ENCODE results near the gene CADPS2. TPM values are rescaled to one million over a fixed set of nuclear protein-coding genes. Genes with fewer than 3 reads are reported as not detected.
"Not testable (repeated sequence)": the region's sequence is repeated elsewhere in the genome, so short reads cannot be mapped to it uniquely, and the experiment has no call there.

The CADPS2 gene
- total RNA-seq, 1 experiment from 2014 or later = 5.9 TPM

GRCh38 chr7:122842971-122843370 lies 43.3 kb downstream of the CADPS2 start:
- no peak overlapping the region for H3K4me3 ChIP-seq (ENCODE audit: insufficient read depth, low read depth, low read length)
- H3K27me3 ChIP-seq (ENCODE audit: control insufficient read depth, insufficient read depth, low read length) = no peaks in the 10 kb centered on the region
- DNase-seq = no peak
- H3K36me3 ChIP-seq (replicated peaks; ENCODE audit: control insufficient read depth, insufficient read depth, low read length) = no peaks in the 10 kb centered on the region

DNA sequence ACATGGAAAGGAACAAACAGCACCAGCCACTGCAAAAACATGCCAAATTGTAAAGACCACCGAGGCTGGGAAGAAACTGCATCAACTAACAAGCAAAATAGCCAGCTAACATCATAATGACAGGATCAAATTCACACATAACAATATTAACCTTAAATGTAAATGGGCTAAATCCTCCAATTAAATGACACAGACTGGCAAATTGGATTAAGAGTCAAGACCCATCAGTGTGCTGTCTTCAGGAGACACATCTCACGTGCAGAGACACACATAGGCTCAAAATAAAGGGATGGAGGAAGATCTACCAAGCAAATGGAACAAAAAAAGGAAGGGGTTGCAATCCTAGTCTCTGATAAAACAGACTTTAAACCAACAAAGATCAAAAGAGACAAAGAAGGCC lies 50.0 kb downstream of the CADPS2 start:
- DNase-seq; H3K27me3 ChIP-seq (ENCODE audit: control insufficient read depth, insufficient read depth, low read length): not testable (repeated sequence)

DNA sequence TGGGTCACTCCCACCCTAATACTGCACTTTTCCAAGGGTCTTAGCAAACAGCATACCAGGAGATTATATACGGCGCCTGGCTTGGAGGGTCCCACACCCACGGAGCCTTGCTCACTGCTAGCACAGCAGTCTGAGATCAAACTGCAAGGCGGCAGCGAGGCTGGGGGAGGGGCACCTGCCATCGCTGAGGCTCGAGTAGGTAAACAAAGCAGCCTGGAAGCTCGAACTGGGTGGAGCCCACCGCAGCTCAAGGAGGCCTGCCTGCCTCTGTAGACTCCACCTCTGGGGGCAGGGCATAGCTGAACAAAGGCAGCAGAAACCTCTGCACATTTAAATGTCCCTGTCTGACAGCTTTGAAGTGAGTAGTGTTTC lies 51.7 kb downstream of the CADPS2 start:
- H3K36me3 ChIP-seq (replicated peaks; ENCODE audit: control insufficient read depth, insufficient read depth, low read length); H3K27me3 ChIP-seq (ENCODE audit: control insufficient read depth, insufficient read depth, low read length); DNase-seq: not testable (repeated sequence)
- H3K4me3 ChIP-seq (ENCODE audit: insufficient read depth, low read depth, low read length) = peak overlapping the region; percentile 28

More for the DNA sequence above, 50.0 kb downstream of the CADPS2 start:
- H3K36me3 ChIP-seq (replicated peaks; ENCODE audit: control insufficient read depth, insufficient read depth, low read length); H3K4me3 ChIP-seq (ENCODE audit: insufficient read depth, low read depth, low read length): not testable (repeated sequence)

DNA sequence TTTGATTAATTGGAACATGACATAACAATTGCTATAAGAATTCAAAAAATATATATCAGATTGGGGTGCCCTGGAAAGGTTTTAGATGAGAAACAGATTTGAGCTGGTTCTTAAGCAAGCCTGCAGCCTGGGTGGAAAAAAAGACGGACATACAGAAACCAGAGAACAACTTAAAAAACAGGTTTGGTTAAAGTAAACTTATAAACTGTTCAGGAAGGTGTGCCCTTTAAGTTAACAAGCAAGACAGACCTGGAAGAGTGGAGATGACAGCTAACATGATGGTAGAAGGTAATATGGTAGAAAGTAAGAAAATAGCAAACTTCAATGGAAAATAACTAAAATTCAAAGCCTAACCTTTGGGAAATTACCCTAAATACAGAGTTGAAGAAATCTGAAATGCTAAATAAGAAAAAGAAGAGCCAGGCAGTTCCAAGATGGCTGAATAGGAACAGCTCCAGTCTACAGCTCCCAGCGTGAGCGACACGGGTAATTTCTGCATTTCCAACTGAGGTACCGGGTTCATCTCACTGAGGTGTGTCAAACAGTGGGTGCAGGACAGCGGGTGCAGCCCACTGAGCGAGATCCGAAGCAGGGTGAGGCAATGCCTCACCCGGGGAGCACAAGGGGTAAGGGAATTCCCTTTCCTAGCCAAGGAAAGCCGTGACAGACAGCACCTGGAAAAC lies 52.2 kb downstream of the CADPS2 start:
- Histone ChIP-seq H3K27me3 (ENCODE audit: control insufficient read depth, insufficient read depth, low read length) (no peaks in the 10 kb centered on the region), H3K36me3 (replicated peaks; ENCODE audit: control insufficient read depth, insufficient read depth, low read length) (no peaks in the 10 kb centered on the region), H3K4me3 (ENCODE audit: insufficient read depth, low read depth, low read length) (peak overlapping the region; percentile 28)
- no peak for DNase-seq

- no peaks in the 10 kb centered on the region for H3K36me3 ChIP-seq (replicated peaks; ENCODE audit: control insufficient read depth, insufficient read depth, low read length)
- no peak overlapping the region for H3K4me3 ChIP-seq (ENCODE audit: insufficient read depth, low read depth, low read length)
- DNase-seq = no peak
- H3K27me3 ChIP-seq (ENCODE audit: control insufficient read depth, insufficient read depth, low read length) = no peaks in the 10 kb centered on the region
Measured at GRCh38 chr7:122831436-122831835, 54.8 kb downstream of the CADPS2 start.

- Histone ChIP-seq H3K36me3 (replicated peaks; ENCODE audit: control insufficient read depth, insufficient read depth, low read length) (no peaks in the 10 kb centered on the region), H3K4me3 (ENCODE audit: insufficient read depth, low read depth, low read length) (no peak overlapping the region), H3K27me3 (ENCODE audit: control insufficient read depth, insufficient read depth, low read length) (no peaks in the 10 kb centered on the region)
- no peak for DNase-seq
Measured at GRCh38 chr7:122829962-122830361, 56.3 kb downstream of the CADPS2 start.

DNA sequence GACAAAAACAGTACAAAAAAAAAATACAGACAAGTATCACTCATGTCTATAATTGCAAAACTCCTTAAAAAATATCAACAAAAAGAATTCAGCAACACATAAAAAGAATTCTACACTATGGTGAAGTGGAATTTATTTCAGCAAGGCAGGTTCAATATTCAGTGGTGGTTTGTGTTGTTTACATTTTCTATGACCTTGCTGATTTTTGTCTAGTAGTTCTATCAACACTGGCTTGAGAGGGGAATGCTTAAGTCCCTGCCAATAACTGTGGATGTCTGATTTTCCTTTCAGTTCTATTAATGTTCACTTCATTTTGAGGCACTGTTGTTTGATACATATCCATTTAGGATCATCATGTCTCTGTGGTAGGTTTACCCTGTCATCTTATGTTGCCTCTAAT lies 58.5 kb downstream of the CADPS2 start:
- Histone ChIP-seq H3K36me3 (replicated peaks; ENCODE audit: control insufficient read depth, insufficient read depth, low read length) (no peaks in the 10 kb centered on the region), H3K27me3 (ENCODE audit: control insufficient read depth, insufficient read depth, low read length) (no peaks in the 10 kb centered on the region), H3K4me3 (ENCODE audit: insufficient read depth, low read depth, low read length) (no peak overlapping the region)
- DNase-seq = no peak

DNA sequence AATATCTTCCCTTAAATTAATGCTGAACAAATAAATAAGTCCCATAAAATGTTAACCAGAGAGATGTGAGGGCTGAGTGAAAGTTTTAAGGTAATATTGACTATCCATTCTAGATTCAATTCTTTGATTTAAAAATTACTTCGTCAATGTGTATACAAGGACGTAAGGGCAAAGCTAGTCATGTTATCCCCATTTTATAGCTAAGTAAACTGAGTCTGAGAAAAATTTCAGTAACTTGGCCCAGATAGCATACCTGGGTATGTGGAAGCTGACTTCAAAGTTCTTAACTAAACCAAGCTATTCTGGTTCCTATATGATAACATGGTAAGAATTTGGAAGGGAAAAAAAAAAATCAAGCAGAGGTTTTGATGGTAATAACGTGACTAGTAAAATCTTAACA lies 72.4 kb downstream of the CADPS2 start:
- no peaks in the 10 kb centered on the region for H3K36me3 ChIP-seq (replicated peaks; ENCODE audit: control insufficient read depth, insufficient read depth, low read length)
- no peak overlapping the region for H3K4me3 ChIP-seq (ENCODE audit: insufficient read depth, low read depth, low read length)
- H3K27me3 ChIP-seq (ENCODE audit: control insufficient read depth, insufficient read depth, low read length) = no peaks in the 10 kb centered on the region
- DNase-seq = no peak

DNA sequence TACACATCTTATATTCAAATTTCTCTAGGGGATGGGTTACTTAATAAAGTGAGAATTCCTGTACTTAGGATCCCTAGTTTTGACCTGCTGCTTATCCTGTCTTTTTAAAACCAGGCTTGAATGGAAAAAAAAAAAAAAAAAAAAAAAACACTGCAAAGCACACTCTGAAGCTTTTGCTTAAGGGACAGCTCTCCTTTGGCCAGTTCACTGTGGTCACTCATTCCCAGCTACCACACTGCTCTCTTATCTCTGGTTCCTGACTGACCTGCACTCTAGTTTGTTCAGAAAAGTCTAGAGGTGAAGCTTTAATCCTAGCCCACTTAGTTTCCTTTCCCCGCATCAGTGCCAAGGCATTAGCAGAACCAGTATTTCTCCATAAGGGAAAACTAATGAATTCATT lies 82.4 kb downstream of the CADPS2 start:
- no peak for DNase-seq
- Histone ChIP-seq H3K27me3 (ENCODE audit: control insufficient read depth, insufficient read depth, low read length) (no peaks in the 10 kb centered on the region), H3K36me3 (replicated peaks; ENCODE audit: control insufficient read depth, insufficient read depth, low read length) (no peaks in the 10 kb centered on the region), H3K4me3 (ENCODE audit: insufficient read depth, low read depth, low read length) (no peak overlapping the region)

DNA sequence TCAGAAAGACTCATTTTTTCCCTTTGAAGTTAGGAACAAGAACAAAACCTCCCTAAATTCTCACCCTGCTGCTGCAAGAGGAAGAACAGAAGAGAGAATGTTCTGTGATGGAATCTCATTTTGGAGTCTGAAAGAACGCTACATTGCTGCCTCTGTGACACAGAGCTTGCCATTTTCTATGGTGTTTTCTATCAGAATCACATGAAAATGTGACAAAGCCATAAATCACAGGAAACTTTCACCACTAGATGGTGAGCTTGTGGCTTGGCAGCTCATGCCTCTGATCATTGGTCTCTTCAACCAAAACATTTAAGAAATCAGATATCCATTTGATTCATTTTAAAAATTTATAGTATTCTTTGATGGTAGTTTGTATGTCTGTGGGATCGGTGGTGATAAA lies 82.9 kb downstream of the CADPS2 start:
- peak; percentile 21 for DNase-seq
- no peaks in the 10 kb centered on the region for H3K27me3 ChIP-seq (ENCODE audit: control insufficient read depth, insufficient read depth, low read length)
- no peaks in the 10 kb centered on the region for H3K36me3 ChIP-seq (replicated peaks; ENCODE audit: control insufficient read depth, insufficient read depth, low read length)
- H3K4me3 ChIP-seq (ENCODE audit: insufficient read depth, low read depth, low read length) = no peak overlapping the region

- no peaks in the 10 kb centered on the region for H3K27me3 ChIP-seq (ENCODE audit: control insufficient read depth, insufficient read depth, low read length)
- peak; percentile 22 for DNase-seq
- no peaks in the 10 kb centered on the region for H3K36me3 ChIP-seq (replicated peaks; ENCODE audit: control insufficient read depth, insufficient read depth, low read length)
- H3K4me3 ChIP-seq (ENCODE audit: insufficient read depth, low read depth, low read length) = no peak overlapping the region
Measured at GRCh38 chr7:122802301-122802751, 83.9 kb downstream of the CADPS2 start.

DNA sequence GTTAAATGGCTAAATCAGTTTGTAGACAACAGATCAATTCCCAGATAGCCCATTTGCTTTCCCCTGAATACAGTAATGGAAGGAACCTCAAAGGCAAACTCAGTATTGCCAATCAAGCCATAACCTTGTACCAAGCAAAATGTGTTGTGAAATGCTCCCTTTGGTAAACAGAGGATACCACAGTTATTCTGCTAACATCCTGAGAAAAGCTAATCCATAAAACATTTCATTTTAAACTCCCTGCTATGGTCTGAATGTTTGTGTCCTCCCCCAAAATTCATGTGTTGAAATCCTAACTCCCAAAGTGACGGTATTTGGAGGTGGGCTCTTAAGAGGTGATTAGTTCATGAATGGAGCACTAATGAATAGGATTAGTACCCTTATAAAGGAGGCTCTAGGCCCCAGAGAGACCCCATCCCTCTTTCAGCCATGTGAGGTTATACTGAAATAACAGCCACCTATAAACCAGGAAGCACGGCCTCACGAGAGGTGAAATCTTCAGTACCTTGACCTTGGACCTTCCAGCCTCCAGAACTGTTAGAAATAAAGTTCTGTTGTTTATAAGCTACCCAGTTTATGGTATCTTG lies 94.2 kb downstream of the CADPS2 start:
- peak; percentile 8 for DNase-seq
- no peak overlapping the region for H3K4me3 ChIP-seq (ENCODE audit: insufficient read depth, low read depth, low read length)
- no peaks in the 10 kb centered on the region for H3K36me3 ChIP-seq (replicated peaks; ENCODE audit: control insufficient read depth, insufficient read depth, low read length)
- H3K27me3 ChIP-seq (ENCODE audit: control insufficient read depth, insufficient read depth, low read length) = no peaks in the 10 kb centered on the region

DNA sequence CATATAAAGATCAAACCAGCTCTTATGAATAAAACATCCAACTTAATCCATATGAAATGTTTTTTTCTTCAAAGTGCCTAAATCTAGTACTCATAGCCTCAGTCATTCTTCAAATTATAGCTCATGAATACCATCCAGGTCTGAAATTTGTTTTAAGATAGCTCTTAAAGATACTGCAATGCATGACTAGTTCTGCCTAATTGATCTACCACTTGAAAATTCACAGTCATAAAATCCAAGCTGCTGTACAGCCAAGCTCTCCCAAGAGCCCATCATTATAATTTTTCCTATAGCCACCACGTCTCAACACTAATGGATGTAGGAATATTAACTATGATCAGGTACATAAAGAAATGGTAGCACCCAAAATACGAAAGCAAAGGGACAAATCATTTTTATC lies 95.7 kb downstream of the CADPS2 start:
- no peak for DNase-seq
- Histone ChIP-seq H3K27me3 (ENCODE audit: control insufficient read depth, insufficient read depth, low read length) (no peaks in the 10 kb centered on the region), H3K36me3 (replicated peaks; ENCODE audit: control insufficient read depth, insufficient read depth, low read length) (no peaks in the 10 kb centered on the region), H3K4me3 (ENCODE audit: insufficient read depth, low read depth, low read length) (no peak overlapping the region)

DNA sequence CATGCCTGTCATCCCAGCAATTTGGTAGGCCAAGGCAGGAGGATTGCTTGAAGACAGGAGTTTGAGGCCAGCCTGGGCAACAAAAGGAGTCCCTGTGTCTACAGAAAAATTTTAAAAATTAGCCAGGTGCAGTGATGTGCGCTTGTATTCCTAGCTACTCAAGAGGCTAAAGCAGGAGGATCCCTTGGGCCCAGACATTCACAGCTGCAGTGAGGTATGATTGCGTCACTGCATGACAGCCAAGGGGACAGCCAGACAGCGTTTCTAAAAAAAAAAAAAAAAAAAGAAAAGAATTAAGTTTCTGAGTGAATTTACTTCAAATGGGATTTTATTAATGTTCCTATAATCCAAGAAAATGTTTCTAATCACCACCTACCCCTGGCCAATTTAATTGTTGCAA lies 96.1 kb downstream of the CADPS2 start:
- Histone ChIP-seq H3K36me3 (replicated peaks; ENCODE audit: control insufficient read depth, insufficient read depth, low read length) (no peaks in the 10 kb centered on the region), H3K4me3 (ENCODE audit: insufficient read depth, low read depth, low read length) (no peak overlapping the region), H3K27me3 (ENCODE audit: control insufficient read depth, insufficient read depth, low read length) (no peaks in the 10 kb centered on the region)
- no peak for DNase-seq

GRCh38 chr7:122789156-122789555 lies 97.1 kb downstream of the CADPS2 start:
- H3K36me3 ChIP-seq (replicated peaks; ENCODE audit: control insufficient read depth, insufficient read depth, low read length) = no peaks in the 10 kb centered on the region
- H3K27me3 ChIP-seq (ENCODE audit: control insufficient read depth, insufficient read depth, low read length) = no peaks in the 10 kb centered on the region
- no peak for DNase-seq
- no peak overlapping the region for H3K4me3 ChIP-seq (ENCODE audit: insufficient read depth, low read depth, low read length)

All from H7 (cell line).